Measurements from ENCODE around the gene ST7. TPM values are rescaled to one million over a fixed set of nuclear protein-coding genes. Genes with fewer than 3 reads are reported as not detected.

The ST7 gene
- total and polyA plus RNA-seq, 2 donors (not counting 1 experiment from before 2014, with no cell fraction given): 2.3 to 4.6 TPM

GRCh38 chr7:117154721-117155120 is 201.4 kb downstream of the ST7 start:
- Histone ChIP-seq H3K9me3 (ENCODE audit: control extremely low read depth in 1 of 3, control insufficient read depth in 2 of 3, insufficient read depth in 1 of 3, low read length in 2 of 3) (no peaks in the 10 kb centered on the region), H4K20me1 (ENCODE audit: control insufficient read depth, insufficient read depth, low read length, poor library complexity, severe bottlenecking) (no peaks in the 10 kb centered on the region), H3K27me3 (replicated peaks in 1 of 4; ENCODE audit: control extremely low read depth in 1 of 4, control insufficient read depth in 3 of 4, insufficient read depth in 4 of 4, low read length in 3 of 4) (no peaks in the 10 kb centered on the region), H3K36me3 (replicated peaks in 1 of 2; ENCODE audit: control extremely low read depth in 1 of 2, control insufficient read depth in 1 of 2, extremely low read depth in 1 of 2, insufficient read depth in 2 of 2, low read length in 1 of 2) (no peaks in the 10 kb centered on the region), H3K4me1 (ENCODE audit: control insufficient read depth in 2 of 2, insufficient read depth in 2 of 2, low read length in 2 of 2) (no peaks in the 10 kb centered on the region), H3K27ac (ENCODE audit: low read length in 2 of 2) (no peak overlapping the region), H2AFZ (ENCODE audit: insufficient read depth, low read depth, low read length, poor library complexity, severe bottlenecking) (no peak overlapping the region), H3K4me3 (ENCODE audit: control extremely low read depth in 1 of 5, extremely low read depth in 1 of 5, insufficient read depth in 1 of 5, low read depth in 2 of 5, low read length in 4 of 5) (no peak overlapping the region), H3K9ac (ENCODE audit: low read length) (no peak overlapping the region), H3K79me2 (ENCODE audit: control insufficient read depth, insufficient read depth, low read length) (no peaks in the 10 kb centered on the region), H3K4me2 (replicated peaks; ENCODE audit: low read depth, low read length, poor library complexity, severe bottlenecking) (no peak overlapping the region)
- no peaks in the 10 kb centered on the region for H3K27me3 Mint-ChIP-seq
- no peaks in the 10 kb centered on the region for H3K9me3 Mint-ChIP-seq (ENCODE audit: insufficient read depth)
- ATAC-seq (ENCODE audit: low read depth): no peak
- H3K4me1 Mint-ChIP-seq: no peaks in the 10 kb centered on the region
- TF ChIP-seq CTCF (IDR thresholded peaks at IDR 0.05): no peak
- no peak for TF ChIP-seq EZH2 (IDR thresholded peaks at IDR 0.05; ENCODE audit: borderline replicate concordance, insufficient read depth, low read depth, low read length, poor library complexity, severe bottlenecking)
- intact Hi-C loops (cut with micrococcal nuclease): no loop called here
- POLR2A ChIA-PET: no interaction called here
- DNase-seq: no peak
- H3K4me3 Mint-ChIP-seq: no peak overlapping the region
- CTCF ChIA-PET: no interaction called here
- no peak overlapping the region for H3K27ac Mint-ChIP-seq
- no CpG with 5 or more reads among the region's 1 CpG for WGBS (ENCODE audit: insufficient coverage)

- no peak overlapping the region for H3K4me3 Mint-ChIP-seq
- H3K9ac ChIP-seq (ENCODE audit: low read length): no peak overlapping the region
- H4K20me1 ChIP-seq (ENCODE audit: control insufficient read depth, insufficient read depth, low read length, poor library complexity, severe bottlenecking): no peaks in the 10 kb centered on the region
- H3K4me3 ChIP-seq (ENCODE audit: control extremely low read depth in 1 of 5, extremely low read depth in 1 of 5, insufficient read depth in 1 of 5, low read depth in 2 of 5, low read length in 4 of 5): no peak overlapping the region
- H3K27me3 Mint-ChIP-seq: no peaks in the 10 kb centered on the region
- H3K9me3 Mint-ChIP-seq (ENCODE audit: insufficient read depth): no peaks in the 10 kb centered on the region
- no peaks in the 10 kb centered on the region for H3K36me3 ChIP-seq (replicated peaks in 1 of 2; ENCODE audit: control extremely low read depth in 1 of 2, control insufficient read depth in 1 of 2, extremely low read depth in 1 of 2, insufficient read depth in 2 of 2, low read length in 1 of 2)
- H3K4me2 ChIP-seq (replicated peaks; ENCODE audit: low read depth, low read length, poor library complexity, severe bottlenecking): no peak overlapping the region
- no peak overlapping the region for H3K27ac ChIP-seq (ENCODE audit: low read length in 2 of 2)
- no peaks in the 10 kb centered on the region for H3K4me1 ChIP-seq (ENCODE audit: control insufficient read depth in 2 of 2, insufficient read depth in 2 of 2, low read length in 2 of 2)
- no peak overlapping the region for H2AFZ ChIP-seq (ENCODE audit: insufficient read depth, low read depth, low read length, poor library complexity, severe bottlenecking)
- no peak for DNase-seq
- intact Hi-C loops (cut with micrococcal nuclease): no loop called here
- CTCF ChIA-PET: no interaction called here
- H3K27me3 ChIP-seq (replicated peaks in 1 of 4; ENCODE audit: control extremely low read depth in 1 of 4, control insufficient read depth in 3 of 4, insufficient read depth in 4 of 4, low read length in 3 of 4): no peaks in the 10 kb centered on the region
- H3K4me1 Mint-ChIP-seq: no peaks in the 10 kb centered on the region
- ATAC-seq (ENCODE audit: low read depth): no peak
- H3K27ac Mint-ChIP-seq: no peak overlapping the region
- H3K9me3 ChIP-seq (ENCODE audit: control extremely low read depth in 1 of 3, control insufficient read depth in 2 of 3, insufficient read depth in 1 of 3, low read length in 2 of 3): no peaks in the 10 kb centered on the region
- no peaks in the 10 kb centered on the region for H3K79me2 ChIP-seq (ENCODE audit: control insufficient read depth, insufficient read depth, low read length)
- POLR2A ChIA-PET: no interaction called here
- TF ChIP-seq CTCF (IDR thresholded peaks at IDR 0.05): no peak
- no peak for TF ChIP-seq EZH2 (IDR thresholded peaks at IDR 0.05; ENCODE audit: borderline replicate concordance, insufficient read depth, low read depth, low read length, poor library complexity, severe bottlenecking)
- WGBS (ENCODE audit: insufficient coverage): no CpG with 5 or more reads among the region's 1 CpG
Measured at GRCh38 chr7:117155694-117156093, 202.4 kb downstream of the ST7 start.
